Liver (tissue), 9 donors: Measurements from ENCODE around the gene GMPR. TPM values are rescaled to one million over a fixed set of nuclear protein-coding genes. Genes with fewer than 3 reads are reported as not detected.

Source experiments
- DNase-seq: peaks from one replicate; pipeline ENCODE4 v3.0.0-alpha.2; 2017; ENCODE audit warnings: low spot score
- H3K27ac ChIP-seq, 2 donors: one replicate each; pipeline ENCODE4 v1.7.0; 2013; ENCODE audit warnings: inconsistent platforms in 2 of 2, low read length in 2 of 2, control low read depth in 1 of 2, low read depth in 1 of 2, mild to moderate bottlenecking in 1 of 2
- H3K27me3 ChIP-seq, 4 donors: one replicate each; pipeline versions ENCODE4 v1.6.1 to v1.7.0; 2013; ENCODE audit warnings: low read length in 3 of 4, inconsistent platforms in 1 of 4, mild to moderate bottlenecking in 1 of 4, moderate library complexity in 1 of 4; ENCODE audit not compliant: control insufficient read depth in 4 of 4, insufficient read depth in 4 of 4
- H3K36me3 ChIP-seq, 4 donors: one replicate each; pipeline versions ENCODE4 v1.6.1 to v1.7.0; 2013; ENCODE audit warnings: low read length in 3 of 4, mild to moderate bottlenecking in 3 of 4, low read depth in 1 of 4, moderate library complexity in 1 of 4; ENCODE audit not compliant: control insufficient read depth in 4 of 4, insufficient read depth in 3 of 4
- H3K4me1 ChIP-seq, 4 donors: one replicate each; pipeline versions ENCODE4 v1.6.1 to v1.7.0; 2013; ENCODE audit warnings: low read length in 3 of 4, mild to moderate bottlenecking in 3 of 4, moderate library complexity in 1 of 4; ENCODE audit not compliant: control insufficient read depth in 4 of 4, insufficient read depth in 4 of 4
- H3K4me3 ChIP-seq, 3 donors: one replicate each; pipeline versions ENCODE4 v1.6.1 to v1.7.0; 2013; ENCODE audit warnings: low read length in 3 of 3, control low read depth in 1 of 3, low read depth in 1 of 3, mild to moderate bottlenecking in 1 of 3
- H3K9ac ChIP-seq, 2 donors: one replicate each; pipeline ENCODE4 v1.7.0; 2013; ENCODE audit warnings: low read length in 2 of 2, mild to moderate bottlenecking in 2 of 2, moderate library complexity in 2 of 2, control low read depth in 1 of 2, low read depth in 1 of 2
- H3K9me3 ChIP-seq, 4 donors: one replicate each; pipeline versions ENCODE4 v1.6.1 to v1.7.0; 2013; ENCODE audit warnings: low read length in 3 of 4; ENCODE audit not compliant: control insufficient read depth in 4 of 4
- EGR1 ChIP-seq, 2 donors: IDR thresholded peaks; 2 replicates each; pipeline ENCODE4 v1.6.1; 2016 to 2018; ENCODE audit warnings: antibody characterized with exemption in 2 of 2, low read depth in 2 of 2
- FOXA1 ChIP-seq: IDR thresholded peaks from 2 replicates; pipeline ENCODE4 v1.6.1; 2016; ENCODE audit warnings: antibody characterized with exemption
- FOXA2 ChIP-seq: IDR thresholded peaks from 2 replicates; pipeline ENCODE4 v1.6.1; 2016; ENCODE audit warnings: antibody characterized with exemption
- GABPA ChIP-seq, 2 donors: IDR thresholded peaks in 1 of 2; conservative IDR thresholded peaks in 1 of 2; 2 replicates each; pipeline ENCODE4 v1.6.1; 2016; ENCODE audit warnings: antibody characterized with exemption in 2 of 2, mild to moderate bottlenecking in 1 of 2, moderate library complexity in 1 of 2
- HNF4A ChIP-seq, 2 donors: conservative IDR thresholded peaks; 2 replicates each; pipeline ENCODE4 v1.6.1; 2016; ENCODE audit warnings: antibody characterized with exemption in 2 of 2, mild to moderate bottlenecking in 2 of 2
- HNF4G ChIP-seq: IDR thresholded peaks from 2 replicates; pipeline ENCODE4 v1.6.1; 2016; ENCODE audit warnings: antibody characterized with exemption
- JUND ChIP-seq, 2 donors: IDR thresholded peaks; 2 replicates each; pipeline ENCODE4 v1.6.1; 2016; ENCODE audit warnings: antibody characterized with exemption in 2 of 2
- NR2F2 ChIP-seq: IDR thresholded peaks from 2 replicates; pipeline ENCODE4 v1.6.1; 2016; ENCODE audit warnings: antibody characterized with exemption
- RAD21 ChIP-seq, 2 donors: IDR thresholded peaks; 2 replicates each; pipeline ENCODE4 v1.6.1; 2016; ENCODE audit warnings: antibody characterized with exemption in 2 of 2, mild to moderate bottlenecking in 2 of 2
- RXRA ChIP-seq, 2 donors: IDR thresholded peaks; 2 replicates each; pipeline ENCODE4 v1.6.1; 2017 to 2018; ENCODE audit warnings: antibody characterized with exemption in 2 of 2, mild to moderate bottlenecking in 1 of 2
- SP1 ChIP-seq: IDR thresholded peaks from 2 replicates; pipeline ENCODE4 v1.6.1; 2018; ENCODE audit warnings: antibody characterized with exemption, mild to moderate bottlenecking
- TAF1 ChIP-seq: conservative IDR thresholded peaks from 2 replicates; pipeline ENCODE4 v1.6.1; 2016; ENCODE audit warnings: antibody characterized with exemption, mild to moderate bottlenecking
- YY1 ChIP-seq: IDR thresholded peaks from 2 replicates; pipeline ENCODE4 v1.6.1; 2016; ENCODE audit warnings: antibody characterized with exemption, mild to moderate bottlenecking
- WGBS: extraction: QIAGEN DNeasy Blood & Tissue Kit; methylation state at CpG from one replicate; pipeline ENCODE4 v1.1.7; 2013; 5-methylcytosine and 5-hydroxymethylcytosine counted together
- polyA plus RNA-seq, 2 donors: library from polyadenylated mRNA; stranded (reverse) in 1 of 2; unstranded in 1 of 2; fragments of 200-250 nt in 1 of 2; fragments of >200 nt in 1 of 2; fragmentation: Nextera tagmentation in 1 of 2; extraction: Ambion mirVana in 1 of 2; gene quantifications; one replicate each; pipeline versions ENCODE4 v1.2.1 to v1.2.3, GENCODE V29; 2013 to 2015
- total RNA-seq, 2 donors: library from RNA; depleted of rRNA; stranded (reverse); fragments of >200 nt; gene quantifications; one replicate each; pipeline ENCODE4 v1.2.3, GENCODE V29; 2014
- TF ChIP-seq, protein P1 (sequence below): IDR thresholded peaks from 2 replicates; pipeline ENCODE4 v1.6.1; 2016; ENCODE audit warnings: antibody characterized with exemption, mild to moderate bottlenecking
- TF ChIP-seq, protein P2 (sequence below): IDR thresholded peaks from 2 replicates; pipeline ENCODE4 v1.6.1; 2016; ENCODE audit warnings: antibody characterized with exemption
- TF ChIP-seq, protein P3 (sequence below): IDR thresholded peaks from 2 replicates; pipeline ENCODE4 v1.6.1; 2016; ENCODE audit warnings: antibody characterized with exemption
- TF ChIP-seq, protein P4 (sequence below): fragments of 150-350 bp; IDR thresholded peaks from 2 replicates; pipeline ENCODE4 v1.5.1; 2017; ENCODE audit warnings: improper control_type of control experiment, low read depth, low read length; ENCODE audit not compliant: missing input control
- TF ChIP-seq, protein P5 (sequence below): IDR thresholded peaks from 2 replicates; pipeline ENCODE4 v1.6.1; 2016; ENCODE audit warnings: antibody characterized with exemption
- donor health status: healthy.
- donor health status: healthy.
- donor health status: healthy.
- donor health status: healthy.
- donor health status: healthy.

The GMPR gene
- total and polyA plus RNA-seq, 4 donors = 2.1 to 50.2 (median 4.2) TPM

DNA sequence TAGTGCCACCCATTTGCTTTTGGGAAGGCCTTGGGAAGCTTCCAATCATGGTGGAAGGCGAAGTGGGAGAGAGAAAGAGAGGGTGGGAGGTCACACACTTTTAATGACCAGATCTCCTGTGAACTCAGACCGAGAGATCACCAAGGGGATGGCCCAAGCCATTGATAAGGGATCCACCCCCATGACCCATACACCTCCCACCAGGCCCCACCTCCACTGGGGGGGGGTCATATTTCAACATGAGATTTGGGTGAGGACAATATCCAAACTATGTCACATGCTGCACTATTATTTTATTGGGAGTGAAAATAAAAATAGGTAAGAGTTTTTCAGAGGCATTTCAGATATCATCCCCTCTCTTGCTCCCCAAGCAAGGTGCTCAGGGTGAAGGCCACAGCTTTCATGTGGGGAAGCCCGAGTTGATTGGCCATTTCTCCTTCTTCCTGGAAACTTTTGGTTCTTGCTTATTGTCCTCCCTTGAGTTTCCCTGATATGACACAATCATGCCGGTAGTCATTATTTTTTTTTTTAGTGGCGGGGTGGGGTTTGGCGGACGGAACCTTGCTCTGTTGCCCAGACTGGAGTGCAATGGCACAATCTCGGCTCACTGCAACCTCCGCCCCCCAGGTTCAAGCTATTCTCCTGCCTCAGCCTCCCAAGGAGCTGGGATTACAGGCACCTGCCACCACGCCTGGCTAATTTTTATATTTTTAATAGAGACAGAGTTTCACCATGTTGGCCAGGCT, 15.2 kb downstream of the GMPR start:
- DNase-seq = no peak
- no peak overlapping the region for H3K4me3 ChIP-seq
- no peak for TF ChIP-seq HNF4G
- TF ChIP-seq HNF4A (conservative IDR thresholded peaks at IDR 0.05) = no peak
- TF ChIP-seq FOXA2 = no peak
- TF ChIP-seq, protein P1, sequence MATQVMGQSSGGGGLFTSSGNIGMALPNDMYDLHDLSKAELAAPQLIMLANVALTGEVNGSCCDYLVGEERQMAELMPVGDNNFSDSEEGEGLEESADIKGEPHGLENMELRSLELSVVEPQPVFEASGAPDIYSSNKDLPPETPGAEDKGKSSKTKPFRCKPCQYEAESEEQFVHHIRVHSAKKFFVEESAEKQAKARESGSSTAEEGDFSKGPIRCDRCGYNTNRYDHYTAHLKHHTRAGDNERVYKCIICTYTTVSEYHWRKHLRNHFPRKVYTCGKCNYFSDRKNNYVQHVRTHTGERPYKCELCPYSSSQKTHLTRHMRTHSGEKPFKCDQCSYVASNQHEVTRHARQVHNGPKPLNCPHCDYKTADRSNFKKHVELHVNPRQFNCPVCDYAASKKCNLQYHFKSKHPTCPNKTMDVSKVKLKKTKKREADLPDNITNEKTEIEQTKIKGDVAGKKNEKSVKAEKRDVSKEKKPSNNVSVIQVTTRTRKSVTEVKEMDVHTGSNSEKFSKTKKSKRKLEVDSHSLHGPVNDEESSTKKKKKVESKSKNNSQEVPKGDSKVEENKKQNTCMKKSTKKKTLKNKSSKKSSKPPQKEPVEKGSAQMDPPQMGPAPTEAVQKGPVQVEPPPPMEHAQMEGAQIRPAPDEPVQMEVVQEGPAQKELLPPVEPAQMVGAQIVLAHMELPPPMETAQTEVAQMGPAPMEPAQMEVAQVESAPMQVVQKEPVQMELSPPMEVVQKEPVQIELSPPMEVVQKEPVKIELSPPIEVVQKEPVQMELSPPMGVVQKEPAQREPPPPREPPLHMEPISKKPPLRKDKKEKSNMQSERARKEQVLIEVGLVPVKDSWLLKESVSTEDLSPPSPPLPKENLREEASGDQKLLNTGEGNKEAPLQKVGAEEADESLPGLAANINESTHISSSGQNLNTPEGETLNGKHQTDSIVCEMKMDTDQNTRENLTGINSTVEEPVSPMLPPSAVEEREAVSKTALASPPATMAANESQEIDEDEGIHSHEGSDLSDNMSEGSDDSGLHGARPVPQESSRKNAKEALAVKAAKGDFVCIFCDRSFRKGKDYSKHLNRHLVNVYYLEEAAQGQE = no peak
- no peak for TF ChIP-seq FOXA1
- TF ChIP-seq, protein P2, sequence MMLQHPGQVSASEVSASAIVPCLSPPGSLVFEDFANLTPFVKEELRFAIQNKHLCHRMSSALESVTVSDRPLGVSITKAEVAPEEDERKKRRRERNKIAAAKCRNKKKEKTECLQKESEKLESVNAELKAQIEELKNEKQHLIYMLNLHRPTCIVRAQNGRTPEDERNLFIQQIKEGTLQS = no peak
- TF ChIP-seq TAF1 = no peak
- TF ChIP-seq NR2F2 = no peak
- TF ChIP-seq, protein P3, sequence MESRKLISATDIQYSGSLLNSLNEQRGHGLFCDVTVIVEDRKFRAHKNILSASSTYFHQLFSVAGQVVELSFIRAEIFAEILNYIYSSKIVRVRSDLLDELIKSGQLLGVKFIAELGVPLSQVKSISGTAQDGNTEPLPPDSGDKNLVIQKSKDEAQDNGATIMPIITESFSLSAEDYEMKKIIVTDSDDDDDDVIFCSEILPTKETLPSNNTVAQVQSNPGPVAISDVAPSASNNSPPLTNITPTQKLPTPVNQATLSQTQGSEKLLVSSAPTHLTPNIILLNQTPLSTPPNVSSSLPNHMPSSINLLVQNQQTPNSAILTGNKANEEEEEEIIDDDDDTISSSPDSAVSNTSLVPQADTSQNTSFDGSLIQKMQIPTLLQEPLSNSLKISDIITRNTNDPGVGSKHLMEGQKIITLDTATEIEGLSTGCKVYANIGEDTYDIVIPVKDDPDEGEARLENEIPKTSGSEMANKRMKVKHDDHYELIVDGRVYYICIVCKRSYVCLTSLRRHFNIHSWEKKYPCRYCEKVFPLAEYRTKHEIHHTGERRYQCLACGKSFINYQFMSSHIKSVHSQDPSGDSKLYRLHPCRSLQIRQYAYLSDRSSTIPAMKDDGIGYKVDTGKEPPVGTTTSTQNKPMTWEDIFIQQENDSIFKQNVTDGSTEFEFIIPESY = no peak
- no peak for TF ChIP-seq EGR1 (IDR thresholded peaks at IDR 0.05; ENCODE audit: low read depth in 2 of 2)
- TF ChIP-seq SP1 = no peak
- TF ChIP-seq, protein P4, sequence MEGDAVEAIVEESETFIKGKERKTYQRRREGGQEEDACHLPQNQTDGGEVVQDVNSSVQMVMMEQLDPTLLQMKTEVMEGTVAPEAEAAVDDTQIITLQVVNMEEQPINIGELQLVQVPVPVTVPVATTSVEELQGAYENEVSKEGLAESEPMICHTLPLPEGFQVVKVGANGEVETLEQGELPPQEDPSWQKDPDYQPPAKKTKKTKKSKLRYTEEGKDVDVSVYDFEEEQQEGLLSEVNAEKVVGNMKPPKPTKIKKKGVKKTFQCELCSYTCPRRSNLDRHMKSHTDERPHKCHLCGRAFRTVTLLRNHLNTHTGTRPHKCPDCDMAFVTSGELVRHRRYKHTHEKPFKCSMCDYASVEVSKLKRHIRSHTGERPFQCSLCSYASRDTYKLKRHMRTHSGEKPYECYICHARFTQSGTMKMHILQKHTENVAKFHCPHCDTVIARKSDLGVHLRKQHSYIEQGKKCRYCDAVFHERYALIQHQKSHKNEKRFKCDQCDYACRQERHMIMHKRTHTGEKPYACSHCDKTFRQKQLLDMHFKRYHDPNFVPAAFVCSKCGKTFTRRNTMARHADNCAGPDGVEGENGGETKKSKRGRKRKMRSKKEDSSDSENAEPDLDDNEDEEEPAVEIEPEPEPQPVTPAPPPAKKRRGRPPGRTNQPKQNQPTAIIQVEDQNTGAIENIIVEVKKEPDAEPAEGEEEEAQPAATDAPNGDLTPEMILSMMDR = no peak
- TF ChIP-seq, protein P5, sequence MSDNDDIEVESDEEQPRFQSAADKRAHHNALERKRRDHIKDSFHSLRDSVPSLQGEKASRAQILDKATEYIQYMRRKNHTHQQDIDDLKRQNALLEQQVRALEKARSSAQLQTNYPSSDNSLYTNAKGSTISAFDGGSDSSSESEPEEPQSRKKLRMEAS = no peak
- no peak for TF ChIP-seq RXRA (IDR thresholded peaks at IDR 0.05)
- TF ChIP-seq YY1 = no peak
- no peak for TF ChIP-seq GABPA (IDR thresholded peaks at IDR 0.05 in 1 of 2, conservative IDR thresholded peaks at IDR 0.05 in 1 of 2)
- no peak for TF ChIP-seq JUND (IDR thresholded peaks at IDR 0.05)
- TF ChIP-seq RAD21 (IDR thresholded peaks at IDR 0.05) = no peak
- WGBS = 93% methylated on average over 10 of the region's 10 CpGs
- no peaks in the 10 kb centered on the region for H3K4me1 ChIP-seq
- H3K36me3 ChIP-seq = peaks cover 0 to 2% (median 0%) of the 10 kb centered on the region in 4 donors
- no peak overlapping the region for H3K27ac ChIP-seq
- no peaks in the 10 kb centered on the region for H3K27me3 ChIP-seq
- H3K9ac ChIP-seq = no peak overlapping the region
- no peaks in the 10 kb centered on the region for H3K9me3 ChIP-seq
